HepG2 (cell line): ENCODE results near the gene CUL7. TPM values are rescaled to one million over a fixed set of nuclear protein-coding genes. Genes with fewer than 3 reads are reported as not detected.

Source experiments
- DDIT3 ChIP-seq: sonication (generic); formaldehyde crosslinking; IDR thresholded peaks from 2 replicates; pipeline ENCODE4 v1.4.0; 2020; ENCODE audit warnings: mild to moderate bottlenecking, missing genetic modification reagents
- DMTF1 ChIP-seq: sonication (generic); formaldehyde crosslinking; IDR thresholded peaks from 2 replicates; pipeline ENCODE4 v1.4.0; 2020; ENCODE audit warnings: mild to moderate bottlenecking, missing genetic modification reagents
- ESRRA ChIP-seq: sonication (generic); formaldehyde crosslinking; IDR thresholded peaks from 2 replicates; pipeline ENCODE4 v1.5.1; 2020; ENCODE audit warnings: mild to moderate bottlenecking, low read depth, missing genetic modification reagents
- FIP1L1 ChIP-seq: fragments of 200-400 bp; formaldehyde crosslinking; IDR thresholded peaks from 2 replicates; pipeline ENCODE4 v1.6.1; 2018; ENCODE audit warnings: low read depth, mild to moderate bottlenecking, low read length, moderate library complexity, borderline replicate concordance; ENCODE audit not compliant: insufficient read depth
- KDM5B ChIP-seq: sonication (generic); formaldehyde crosslinking; IDR thresholded peaks from 2 replicates; pipeline ENCODE4 v1.4.0; 2020; ENCODE audit warnings: missing genetic modification reagents, mild to moderate bottlenecking, borderline replicate concordance
- KLF11 ChIP-seq: IDR thresholded peaks from 2 replicates; pipeline ENCODE4 v1.6.1; 2016; ENCODE audit warnings: missing compliant biosample characterization
- KLF15 ChIP-seq: sonication (generic); formaldehyde crosslinking; IDR thresholded peaks from 2 replicates; pipeline ENCODE4 v1.8.1; 2023; ENCODE audit warnings: borderline replicate concordance, mild to moderate bottlenecking, inconsistent platforms, missing genetic modification reagents, mixed read lengths
- NR2F2 ChIP-seq: IDR thresholded peaks from 2 replicates; pipeline ENCODE4 v1.6.1; 2012; ENCODE audit warnings: low read depth, inconsistent platforms, borderline replicate concordance
- PATZ1 ChIP-seq: sonication (generic); formaldehyde crosslinking; IDR thresholded peaks from 2 replicates; pipeline ENCODE4 v1.4.0; 2020; ENCODE audit warnings: missing genetic modification reagents
- POLR2G ChIP-seq: fragments of 200-400 bp; formaldehyde crosslinking; IDR thresholded peaks from 2 replicates; pipeline ENCODE4 v1.6.1; 2018; ENCODE audit warnings: mild to moderate bottlenecking, low read depth, low read length, moderate library complexity
- SALL1 ChIP-seq: sonication (generic); formaldehyde crosslinking; IDR thresholded peaks from 2 replicates; pipeline ENCODE4 v1.8.0; 2022; ENCODE audit warnings: mild to moderate bottlenecking, missing genetic modification reagents
- ZBTB10 ChIP-seq: sonication (generic); formaldehyde crosslinking; IDR thresholded peaks from 2 replicates; pipeline ENCODE4 v1.4.0; 2020; ENCODE audit warnings: missing genetic modification reagents, borderline replicate concordance
- ZBTB42 ChIP-seq: sonication (generic); formaldehyde crosslinking; IDR thresholded peaks from 2 replicates; pipeline ENCODE4 v1.5.0; 2020; ENCODE audit warnings: mild to moderate bottlenecking, missing genetic modification reagents
- ZNF281 ChIP-seq: sonication (generic); formaldehyde crosslinking; IDR thresholded peaks from 2 replicates; pipeline ENCODE4 v1.4.0; 2020; ENCODE audit warnings: missing genetic modification reagents, borderline replicate concordance
- ZNF577 ChIP-seq: sonication (generic); formaldehyde crosslinking; IDR thresholded peaks from 2 replicates; pipeline ENCODE4 v1.4.0; 2020; ENCODE audit warnings: mild to moderate bottlenecking, low read depth, missing genetic modification reagents, borderline replicate concordance
- ZNF605 ChIP-seq: sonication (generic); formaldehyde crosslinking; IDR thresholded peaks from 2 replicates; pipeline ENCODE4 v1.8.0; 2022; ENCODE audit warnings: mild to moderate bottlenecking, missing genetic modification reagents
- ZNF652 ChIP-seq: IDR thresholded peaks from 2 replicates; pipeline ENCODE4 v1.6.1; 2016; ENCODE audit warnings: low read depth, borderline replicate concordance
- polyA plus RNA-seq, 8 experiments: library from polyadenylated mRNA; depleted of rRNA in 3 of 8; stranded (reverse) in 7 of 8; unstranded in 1 of 8; fragments of >200 nt; fragmentation: Illumina TruSeq in 4 of 8; extraction: Trizol in 4 of 8; gene quantifications; 2 replicates each; pipeline versions ENCODE4 v1.2.1 to v1.2.3, GENCODE V29; 2011 to 2016; ENCODE audit warnings: low read depth in 4 of 8, missing spikeins in 1 of 8, mixed read lengths in 1 of 8; ENCODE audit not compliant: insufficient read depth in 1 of 8
- total RNA-seq, 5 experiments: library from RNA; depleted of rRNA; stranded (reverse); fragments of >200 nt; fragmentation: Illumina TruSeq; extraction: Trizol; gene quantifications; 2 replicates each; pipeline ENCODE4 v1.2.3, GENCODE V29; 2016; ENCODE audit warnings: low read depth in 1 of 5

The CUL7 gene
- total and polyA plus RNA-seq, 2 of the 13 experiments (the other 11 are each of a cell fraction or from before 2014, with no cell fraction given): 32.0 to 60.7 TPM

GRCh38 chr6:43076464-43077332 is 23.0 kb upstream of the CUL7 start (continued):
- TF ChIP-seq DDIT3 (CRISPR knock-in tag) (no peak), KLF15 (0 out of 2 replicates have a peak, but pooled peaks have one; percentile 22), DMTF1 (CRISPR knock-in tag) (no peak), ZNF577 (no peak), ZNF605 (peak; percentile 35; the same call in 1 of the 2 replicates), SALL1 (CRISPR knock-in tag) (peak; percentile 65), POLR2G (peak; percentile 47; the same call in 1 of the 2 replicates), ZNF281 (no peak), FIP1L1 (no peak), KLF11 (CRISPR knock-in tag) (no peak; the same call in 1 of the 2 replicates), ZBTB10 (CRISPR knock-in tag) (0 out of 2 replicates have a peak, but pooled peaks have one; percentile 61), ZBTB42 (CRISPR knock-in tag) (no peak), KDM5B (CRISPR knock-in tag) (peak; percentile 46), ZNF652 (CRISPR knock-in tag) (no peak), NR2F2 (no peak), PATZ1 (CRISPR knock-in tag) (no peak; the same call in 1 of the 2 replicates), ESRRA (CRISPR knock-in tag) (no peak)
